Smooth muscle cell (in vitro differentiated cells): ENCODE measurements around the gene RFNG. TPM values are rescaled to one million over a fixed set of nuclear protein-coding genes. Genes with fewer than 3 reads are reported as not detected.
A peak's percentile ranks its signal among the peaks of the same experiment; 100 is the strongest.

Source experiments
- DNase-seq: peaks from one replicate; lab custom pipeline; 2025; ENCODE audit not compliant: unreplicated experiment; lab: John Stamatoyannopoulos, UW
- H2AFZ ChIP-seq: fragments of 200-600 bp; sonication (generic); 2 replicates; pipeline ENCODE4 v1.6.0; 2016; ENCODE audit warnings: antibody characterized with exemption, low read depth, mild to moderate bottlenecking
- H3F3A ChIP-seq: fragments of 200-600 bp; sonication (generic); 2 replicates; pipeline ENCODE4 v1.6.0; 2017; ENCODE audit warnings: antibody characterized with exemption, low read depth
- H3K27ac ChIP-seq: fragments of 200-600 bp; sonication (generic); 2 replicates; pipeline ENCODE4 v1.5.1; 2016; ENCODE audit warnings: low read depth, mild to moderate bottlenecking
- H3K27me3 ChIP-seq: fragments of 200-600 bp; sonication (generic); 2 replicates; pipeline ENCODE4 v1.6.1; 2016; ENCODE audit warnings: low read depth, mild to moderate bottlenecking
- H3K36me3 ChIP-seq: fragments of 200-600 bp; sonication (generic); 2 replicates; pipeline ENCODE4 v1.5.1; 2016; ENCODE audit warnings: low read depth
- H3K4me1 ChIP-seq: fragments of 200-600 bp; sonication (generic); 2 replicates; pipeline ENCODE4 v1.5.1; 2016; ENCODE audit warnings: low read depth
- H3K4me2 ChIP-seq: fragments of 200-600 bp; sonication (generic); 2 replicates; pipeline ENCODE4 v1.6.0; 2016; ENCODE audit warnings: mild to moderate bottlenecking
- H3K4me3 ChIP-seq: fragments of 200-600 bp; sonication (generic); 2 replicates; pipeline ENCODE4 v1.5.1; 2016; ENCODE audit warnings: mild to moderate bottlenecking
- H3K79me2 ChIP-seq: fragments of 200-600 bp; sonication (generic); 2 replicates; pipeline ENCODE4 v1.6.0; 2016; ENCODE audit warnings: low read depth, mild to moderate bottlenecking
- H3K9ac ChIP-seq: fragments of 200-600 bp; sonication (generic); 2 replicates; pipeline ENCODE4 v1.6.0; 2016; ENCODE audit warnings: low read depth
- H3K9me3 ChIP-seq: fragments of 200-600 bp; sonication (generic); replicated peaks from 2 replicates; pipeline ENCODE4 v1.5.1; 2016; ENCODE audit warnings: low read depth
- H4K20me1 ChIP-seq: fragments of 200-600 bp; sonication (generic); 2 replicates; pipeline ENCODE4 v1.6.0; 2016; ENCODE audit warnings: low read depth
- CTCF ChIP-seq: fragments of 200-600 bp; sonication (generic); IDR thresholded peaks from 2 replicates; pipeline ENCODE4 v1.5.1; 2017; ENCODE audit warnings: borderline replicate concordance, mild to moderate bottlenecking, antibody characterized with exemption; ENCODE audit not compliant: insufficient read depth, poor library complexity, severe bottlenecking
- whole genome bisulfite sequencing: methylation state at CpG from one replicate; pipeline ENCODE4 v1.1.7; 2016; ENCODE audit warnings: low lambda C conversion rate; 5-methylcytosine and 5-hydroxymethylcytosine counted together
- polyA plus RNA-seq: library from polyadenylated mRNA; unstranded; fragments of >200 nt; fragmentation: Nextera tagmentation; extraction: Ambion mirVana; gene quantifications from 2 replicates; pipeline ENCODE4 v1.2.1, GENCODE V29; 2016
- total RNA-seq: library from RNA; depleted of rRNA; stranded (reverse); fragments of >200 nt; gene quantifications from 2 replicates; pipeline ENCODE4 v1.2.3, GENCODE V29; 2014

RFNG gene
- total and polyA plus RNA-seq, 2 experiments from 2014 or later, result 27.1 to 54.9 TPM

- peaks cover 53% of the 10 kb centered on the region for H3K79me2 ChIP-seq
- H2AFZ ChIP-seq, result no peak overlapping the region
- H3F3A ChIP-seq, result peaks cover 10% of the 10 kb centered on the region
- peak overlapping the region; percentile 86 for H3K9ac ChIP-seq
- H3K9me3 ChIP-seq, result no peaks in the 10 kb centered on the region
- peak overlapping the region; percentile 97 for H3K4me3 ChIP-seq
- H3K36me3 ChIP-seq, result no peaks in the 10 kb centered on the region
- no peak for TF ChIP-seq CTCF
- no peaks in the 10 kb centered on the region for H3K27me3 ChIP-seq
- peak overlapping the region; percentile 78 for H3K27ac ChIP-seq
- H3K4me1 ChIP-seq, result peaks cover 34% of the 10 kb centered on the region
- H3K4me2 ChIP-seq, result peak overlapping the region; percentile 100
- peaks cover 51% of the 10 kb centered on the region for H4K20me1 ChIP-seq
- peak; percentile 28 for DNase-seq
- under 1% methylated on average over 59 of the region's 77 CpGs for WGBS
Observed at GRCh38 chr17:82097184-82097918, 45.7 kb upstream of the RFNG start.

GRCh38 chr17:82096709-82097183, 45.1 kb upstream of the RFNG start:
- no peaks in the 10 kb centered on the region for H3K9me3 ChIP-seq
- no peak for DNase-seq
- no peak overlapping the region for H2AFZ ChIP-seq
- H3K9ac ChIP-seq, result peak overlapping the region; percentile 86
- peak overlapping the region; percentile 97 for H3K4me3 ChIP-seq
- H3K36me3 ChIP-seq, result no peaks in the 10 kb centered on the region
- no peak for TF ChIP-seq CTCF
- no peaks in the 10 kb centered on the region for H3K27me3 ChIP-seq
- WGBS, result 28% methylated on average over 8 of the region's 8 CpGs
- H3F3A ChIP-seq, result peaks cover 10% of the 10 kb centered on the region
- H4K20me1 ChIP-seq, result peaks cover 57% of the 10 kb centered on the region
- H3K79me2 ChIP-seq, result peaks cover 53% of the 10 kb centered on the region
- H3K4me1 ChIP-seq, result peaks cover 34% of the 10 kb centered on the region
- H3K27ac ChIP-seq, result peak overlapping the region; percentile 78
- H3K4me2 ChIP-seq, result peak overlapping the region; percentile 100

- no peak for TF ChIP-seq CTCF
- Histone ChIP-seq H3K4me1 (peaks cover 34% of the 10 kb centered on the region), H4K20me1 (peaks cover 64% of the 10 kb centered on the region), H3K4me2 (peak overlapping the region; percentile 100), H3F3A (peaks cover 10% of the 10 kb centered on the region), H2AFZ (no peak overlapping the region), H3K27ac (no peak overlapping the region), H3K9ac (peak overlapping the region; percentile 86), H3K27me3 (no peaks in the 10 kb centered on the region), H3K36me3 (no peaks in the 10 kb centered on the region), H3K79me2 (peaks cover 53% of the 10 kb centered on the region), H3K9me3 (no peaks in the 10 kb centered on the region), H3K4me3 (peak overlapping the region; percentile 97)
- 81% methylated on average over 34 of the region's 35 CpGs for WGBS
- DNase-seq, result no peak
Observed at GRCh38 chr17:82095777-82096708, 44.4 kb upstream of the RFNG start.
